Adrenal gland (tissue), 12 donors: ENCODE data around the gene KCNAB1. TPM values are rescaled to one million over a fixed set of nuclear protein-coding genes. Genes with fewer than 3 reads are reported as not detected.

ENCODE experiments used
- DNase-seq, 7 donors: peaks; one replicate each; pipeline ENCODE4 v3.0.0-alpha.2; 2019 to 2020
- H3K27ac ChIP-seq, 5 donors: fragments of 200-600 bp; sonication (generic) in 4 of 5; 1 replicate in 3 of 5; 2 replicates in 2 of 5; pipeline versions ENCODE4 v1.5.1 to v1.8.0; 2016 to 2020; ENCODE audit warnings: mild to moderate bottlenecking in 1 of 5
- H3K27me3 ChIP-seq: fragments of 200-600 bp; 2 replicates; pipeline ENCODE4 v1.8.0; 2021
- H3K36me3 ChIP-seq, 2 donors: fragments of 200-600 bp; replicated peaks in 1 of 2; 1 replicate in 1 of 2; 2 replicates in 1 of 2; pipeline versions ENCODE4 v1.5.1 to v1.8.0; 2018 to 2022
- H3K4me1 ChIP-seq, 2 donors: fragments of 200-600 bp; replicated peaks in 1 of 2; 1 replicate in 1 of 2; 2 replicates in 1 of 2; pipeline versions ENCODE4 v1.5.1 to v1.8.0; 2018 to 2021
- H3K4me3 ChIP-seq, 4 donors: fragments of 200-600 bp; sonication (generic) in 3 of 4; one replicate each; pipeline ENCODE4 v1.5.1; 2016 to 2018
- H3K9me3 ChIP-seq, 3 donors: fragments of 200-600 bp; sonication (generic) in 1 of 3; replicated peaks in 1 of 3; 1 replicate in 2 of 3; 2 replicates in 1 of 3; pipeline versions ENCODE4 v1.5.1 to v1.8.0; 2016 to 2021
- CTCF ChIP-seq, 6 experiments: fragments of 450-650 bp in 4 of 6; fragments of 200-600 bp in 2 of 6; sonication (generic) in 1 of 6; IDR thresholded peaks; 1 replicate in 5 of 6; 2 replicates in 1 of 6; pipeline versions ENCODE4 v1.5.1 to v1.8.0; 2016 to 2021; ENCODE audit warnings: antibody characterized with exemption in 6 of 6, mild to moderate bottlenecking in 2 of 6, moderate library complexity in 1 of 6
- POLR2A ChIP-seq, 2 donors: fragments of 450-650 bp; IDR thresholded peaks; one replicate each; pipeline ENCODE4 v1.6.1; 2017; ENCODE audit warnings: antibody characterized with exemption in 2 of 2, mild to moderate bottlenecking in 2 of 2, moderate library complexity in 1 of 2
- WGBS, 4 donors: extraction: QIAGEN DNeasy Blood & Tissue Kit in 2 of 4; methylation state at CpG; one replicate each; pipeline versions ENCODE4 v1.1.5 to v1.1.7; 2013 to 2017; 5-methylcytosine and 5-hydroxymethylcytosine counted together
- intact Hi-C, 2 donors: fragments of 100-400 bp; cut with DNase I; formaldehyde crosslinking; loops; one replicate each; pipeline versions ENCODE4 v1.14.1 to v1.15.0; 2022 to 2023
- polyA plus RNA-seq, 3 donors: library from polyadenylated mRNA; stranded (reverse); fragments of 200-250 nt in 2 of 3; fragments of 350-450 nt in 1 of 3; fragmentation: Illumina TruSeq in 1 of 3; extraction: RNeasy Lipid Tissue Mini Kit (QIAGEN cat#74804) in 1 of 3; gene quantifications; one replicate each; pipeline ENCODE4 v1.2.3, GENCODE V29; 2013 to 2014
- total RNA-seq, 9 donors: library from RNA; depleted of rRNA in 4 of 9; stranded (reverse); fragments of >200 nt in 4 of 9; fragments of 120-200 nt in 1 of 9; fragmentation: NEBNext Ultra II Directional in 1 of 9; extraction: Animal tissue kit (Norgen Biotek cat#: 25700) in 1 of 9; gene quantifications; one replicate each; pipeline versions ENCODE4 v1.1.0 to v1.2.4, GENCODE V29; 2013 to 2023
- donor health status: healthy with polysubstance abuse.
- donor health status: Bipolar disorder and iron deficiency.
- donor health status: DM: yes; HTN: yes; CAD: no.
- donor health status: DM: no; HTN: no; CAD: no.
- donor health status: DM: no; HTN: no; CAD: no.
- donor health status: DM: yes; HTN: yes; CAD: no.

KCNAB1 gene
- total and polyA plus RNA-seq, 12 donors: 0.36 to 5.0 (median 1.5) TPM

DNA sequence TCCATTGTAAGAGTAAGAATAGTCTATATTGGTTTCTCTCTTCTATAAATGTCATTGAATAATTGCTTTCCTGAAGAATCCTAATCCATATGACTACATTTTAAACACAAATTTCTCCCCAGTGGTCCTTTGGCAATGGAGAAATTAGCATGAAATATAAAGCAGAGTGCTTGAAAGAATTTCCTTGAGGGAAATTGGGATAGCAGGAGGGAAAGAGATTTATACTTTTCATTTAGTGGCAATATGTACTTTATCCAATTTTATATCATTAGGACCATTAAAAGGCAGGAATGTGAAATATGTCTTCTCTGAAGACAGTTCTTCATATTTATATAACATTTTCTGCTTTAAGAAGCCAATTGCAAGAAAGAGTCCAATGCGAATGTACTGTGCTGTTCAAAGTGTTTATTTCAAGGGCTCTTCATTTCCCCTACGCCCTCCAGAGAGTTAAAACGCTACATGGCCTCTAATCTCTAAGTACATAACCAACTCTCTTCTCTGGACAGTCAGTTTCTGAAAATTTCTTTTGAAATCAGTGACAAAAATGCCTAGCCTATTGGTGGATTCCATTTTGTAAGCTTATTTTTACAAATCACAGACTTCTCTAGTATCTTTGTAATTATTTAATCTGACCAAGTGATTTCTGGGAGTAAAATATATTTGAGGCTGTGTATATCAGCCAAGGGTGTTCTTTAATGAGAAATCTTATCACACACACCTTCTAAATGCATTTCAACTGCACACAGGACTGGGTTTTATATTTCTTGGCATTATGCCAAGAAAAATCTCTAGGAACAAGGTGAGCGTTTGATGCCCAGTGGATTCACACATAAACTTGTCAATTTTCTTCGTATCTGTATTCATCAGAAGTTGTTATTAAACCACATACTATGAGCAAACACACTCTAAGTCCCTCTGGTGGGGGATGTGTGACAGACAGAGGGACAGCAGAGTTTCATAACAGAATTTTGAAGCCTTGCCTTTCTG lies 51.2 kb downstream of the KCNAB1 start:
- no peak overlapping the region for H3K27ac ChIP-seq
- no peaks in the 10 kb centered on the region for H3K36me3 ChIP-seq
- intact Hi-C loops: no loop called here

GRCh38 chr3:156172536-156172935 lies 52.2 kb downstream of the KCNAB1 start:
- no peaks in the 10 kb centered on the region for H3K9me3 ChIP-seq
- no peak for DNase-seq
- no peaks in the 10 kb centered on the region for H3K27me3 ChIP-seq
- TF ChIP-seq POLR2A (IDR thresholded peaks at IDR 0.05): no peak
- TF ChIP-seq CTCF (IDR thresholded peaks at IDR 0.05): no peak
- no peaks in the 10 kb centered on the region for H3K36me3 ChIP-seq
- H3K27ac ChIP-seq: no peak overlapping the region
- H3K4me1 ChIP-seq: no peaks in the 10 kb centered on the region
- no peak overlapping the region for H3K4me3 ChIP-seq
- 89 to 97% (median 95%) methylated on average over 5 of the region's 5 CpGs for WGBS, 4 donors
- intact Hi-C loops: no loop called here

More for the DNA sequence above, 51.2 kb downstream of the KCNAB1 start:
- 70 to 84% (median 72%) methylated on average over 5 of the region's 5 CpGs for WGBS, 4 donors
- no peak for TF ChIP-seq POLR2A (IDR thresholded peaks at IDR 0.05)
- no peak for TF ChIP-seq CTCF (IDR thresholded peaks at IDR 0.05)
- Histone ChIP-seq H3K4me3 (no peak overlapping the region), H3K9me3 (no peaks in the 10 kb centered on the region), H3K4me1 (no peaks in the 10 kb centered on the region), H3K27me3 (no peaks in the 10 kb centered on the region)
- DNase-seq: no peak

DNA sequence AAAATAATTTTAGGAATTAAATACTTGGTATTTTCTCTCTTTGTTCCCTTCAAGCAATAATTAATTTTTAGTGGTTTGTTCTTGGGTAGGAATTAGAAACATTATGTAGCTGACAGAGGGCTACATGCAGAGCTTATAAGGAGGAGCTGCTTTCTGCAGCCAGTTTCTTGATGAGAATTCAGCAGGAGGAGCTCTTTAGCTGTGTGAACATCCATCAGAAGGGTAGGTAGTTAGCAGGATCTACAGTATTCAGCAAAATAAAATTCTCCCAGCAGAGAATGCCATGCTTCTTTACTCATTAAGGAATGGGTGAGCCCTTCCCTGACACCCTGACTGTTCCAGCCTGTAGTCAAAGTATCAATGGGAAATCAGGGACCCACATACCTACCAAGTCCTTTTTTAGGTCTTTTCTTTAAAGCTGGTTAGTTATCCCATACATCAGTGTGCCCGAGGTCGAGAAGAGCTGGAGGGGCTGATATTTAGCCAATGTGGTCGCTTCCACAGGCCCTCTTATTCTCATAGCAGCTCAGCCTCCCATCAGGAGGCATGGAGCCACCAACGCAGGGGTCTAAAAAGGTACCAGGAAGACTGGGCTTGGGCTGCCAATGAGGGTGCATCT lies 54.0 kb downstream of the KCNAB1 start:
- no peaks in the 10 kb centered on the region for H3K36me3 ChIP-seq
- H3K4me3 ChIP-seq: no peak overlapping the region
- TF ChIP-seq CTCF (IDR thresholded peaks at IDR 0.05): peak in 2 of 6 experiments; percentile 9 to 34
- TF ChIP-seq POLR2A (IDR thresholded peaks at IDR 0.05): no peak
- WGBS, 4 donors: 75 to 94% (median 91%) methylated on average over 4 of the region's 4 CpGs
- H3K27ac ChIP-seq: no peak overlapping the region
- intact Hi-C loops: no loop called here
- no peaks in the 10 kb centered on the region for H3K4me1 ChIP-seq
- H3K27me3 ChIP-seq: no peaks in the 10 kb centered on the region
- no peak for DNase-seq
- H3K9me3 ChIP-seq: no peaks in the 10 kb centered on the region

DNA sequence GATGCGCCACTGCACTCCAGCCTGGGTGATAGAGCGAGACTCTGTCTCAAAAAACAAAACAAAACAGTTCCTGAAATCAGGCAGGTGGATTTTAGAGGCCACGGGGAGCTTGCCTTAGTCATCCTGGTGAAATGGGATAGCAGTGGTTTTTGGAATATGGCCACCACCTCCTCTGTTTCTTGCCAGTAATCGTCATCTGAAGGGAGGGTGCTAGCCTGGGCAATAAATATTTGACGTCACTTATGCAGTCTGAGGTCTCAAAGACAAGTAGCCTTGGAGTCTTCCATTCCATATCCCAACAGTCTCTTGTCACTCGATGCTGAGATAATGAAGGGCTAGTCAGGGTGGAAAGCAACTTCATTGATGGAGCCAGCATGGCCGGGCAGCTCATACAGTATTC lies 55.2 kb downstream of the KCNAB1 start:
- TF ChIP-seq POLR2A (IDR thresholded peaks at IDR 0.05) (no peak), CTCF (IDR thresholded peaks at IDR 0.05) (no peak)
- intact Hi-C loops: no loop called here
- no peaks in the 10 kb centered on the region for H3K27me3 ChIP-seq

More for the DNA sequence above, 55.2 kb downstream of the KCNAB1 start:
- Histone ChIP-seq H3K36me3 (no peaks in the 10 kb centered on the region), H3K27ac (no peak overlapping the region), H3K4me3 (no peak overlapping the region), H3K9me3 (no peaks in the 10 kb centered on the region), H3K4me1 (no peaks in the 10 kb centered on the region)
- no peak for DNase-seq
- 81 to 86% (median 84%) methylated on average over 7 of the region's 7 CpGs for WGBS, 4 donors
